Left kidney (tissue), 2 donors: Measurements from ENCODE around the gene STK10. TPM values are rescaled to one million over a fixed set of nuclear protein-coding genes. Genes with fewer than 3 reads are reported as not detected.

ENCODE experiments used
- DNase-seq: peaks from one replicate; pipeline ENCODE4 v3.0.0-alpha.2; 2013
- polyA plus RNA-seq: library from polyadenylated mRNA; unstranded; fragments of 120-200 nt; gene quantifications from one replicate; pipeline ENCODE4 v1.2.1, GENCODE V29; 2013; ENCODE audit not compliant: insufficient read length

Gene STK10
- polyA plus RNA-seq, 1 donor = 16.5 TPM

- DNase-seq = no peak
Observed at GRCh38 chr5:172109749-172110148, 78.3 kb downstream of the STK10 start.

- DNase-seq = no peak
Observed at GRCh38 chr5:172107571-172107970, 80.5 kb downstream of the STK10 start.

- DNase-seq = peak; percentile 56
Observed at GRCh38 chr5:172106511-172107356, 81.3 kb downstream of the STK10 start.

GRCh38 chr5:172105811-172106210 lies 82.2 kb downstream of the STK10 start:
- DNase-seq = no peak

- DNase-seq = no peak
Observed at GRCh38 chr5:172104801-172105701, 83.0 kb downstream of the STK10 start.

GRCh38 chr5:172104021-172104420 lies 84.0 kb downstream of the STK10 start:
- DNase-seq = no peak

GRCh38 chr5:172102913-172103626 lies 85.0 kb downstream of the STK10 start:
- DNase-seq = peak; percentile 63

GRCh38 chr5:172102218-172102870 lies 85.7 kb downstream of the STK10 start:
- DNase-seq = no peak

- DNase-seq = no peak
Observed at GRCh38 chr5:172101547-172102217, 86.3 kb downstream of the STK10 start.

- no peak for DNase-seq
Observed at GRCh38 chr5:172098883-172099282, 89.1 kb downstream of the STK10 start.

- no peak for DNase-seq
Observed at GRCh38 chr5:172098046-172098445, 90.0 kb downstream of the STK10 start.

GRCh38 chr5:172097356-172097755 lies 90.7 kb downstream of the STK10 start:
- peak; percentile 35 for DNase-seq

- peak; percentile 51 for DNase-seq
Observed at GRCh38 chr5:172096207-172096940, 91.7 kb downstream of the STK10 start.

GRCh38 chr5:172095368-172096206 lies 92.4 kb downstream of the STK10 start:
- no peak for DNase-seq

- DNase-seq = no peak
Observed at GRCh38 chr5:172093965-172094364, 94.1 kb downstream of the STK10 start.

GRCh38 chr5:172093559-172093958 lies 94.5 kb downstream of the STK10 start:
- DNase-seq = no peak

GRCh38 chr5:172091956-172092732 lies 95.9 kb downstream of the STK10 start:
- DNase-seq = no peak

GRCh38 chr5:172090976-172091547 lies 97.0 kb downstream of the STK10 start:
- DNase-seq = no peak
